NCI-H1436 (cell line): ENCODE results near the gene CDH23.

Experiments
- DNase-seq: peaks from one replicate; lab custom pipeline; 2025; lab: John Stamatoyannopoulos, UW

Gene CDH23

DNA sequence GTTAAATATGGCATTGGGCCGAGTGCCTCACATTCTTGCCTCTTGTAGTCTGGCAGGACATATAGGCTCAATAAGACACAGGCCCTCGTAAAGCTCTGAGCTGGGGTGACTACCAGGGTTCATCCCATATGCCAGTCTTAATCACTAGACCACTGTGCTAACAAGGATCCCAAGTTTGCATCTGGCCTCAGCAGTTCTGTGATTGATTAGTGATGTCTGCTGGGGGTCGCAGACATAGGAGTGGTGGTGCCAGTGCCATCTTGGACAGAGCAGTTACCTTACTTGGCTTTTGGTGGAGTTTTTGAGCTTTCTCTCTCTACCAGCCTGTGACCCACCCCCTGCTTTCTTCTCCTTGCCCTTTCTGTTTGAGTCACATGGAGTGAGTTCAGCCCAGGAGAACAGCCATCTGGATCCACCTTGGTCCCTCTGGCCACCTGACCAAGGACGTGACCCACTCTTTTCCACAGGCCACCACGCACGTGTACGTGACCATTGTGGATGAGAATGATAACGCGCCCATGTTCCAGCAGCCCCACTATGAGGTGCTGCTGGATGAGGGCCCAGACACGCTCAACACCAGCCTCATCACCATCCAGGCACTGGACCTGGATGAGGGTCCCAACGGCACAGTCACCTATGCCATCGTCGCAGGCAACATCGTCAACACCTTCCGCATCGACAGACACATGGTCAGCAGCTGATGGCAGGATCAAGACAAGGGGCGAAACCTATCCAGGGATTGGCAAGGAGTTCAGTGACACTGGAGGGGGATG, 380.7 kb downstream of the CDH23 start:
- DNase-seq: no peak

- DNase-seq: no peak
These were observed 381.5 kb downstream of the CDH23 start for GRCh38 chr10:71778071-71778825.

DNA sequence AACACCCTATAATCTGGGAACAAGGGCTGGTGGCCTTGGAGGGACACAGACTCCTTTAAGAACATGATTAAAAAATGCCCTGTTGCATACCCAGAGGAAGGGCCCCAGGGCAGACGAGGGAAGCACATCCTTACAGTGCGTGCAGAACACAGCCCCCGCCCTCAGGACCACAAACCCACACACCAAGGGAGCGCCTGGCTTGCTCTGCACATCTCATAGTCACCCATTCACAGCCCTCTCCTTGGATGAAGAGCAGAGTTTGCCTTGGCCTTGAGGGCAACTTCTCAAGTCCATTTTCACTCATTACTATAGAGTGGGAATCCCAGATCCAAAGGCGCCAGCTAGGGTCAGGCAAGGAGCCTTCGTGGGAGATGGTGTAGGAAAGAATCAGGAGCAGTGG, 382.9 kb downstream of the CDH23 start:
- DNase-seq: no peak

- DNase-seq: no peak
These were observed 383.4 kb downstream of the CDH23 start for GRCh38 chr10:71780156-71780555.

- DNase-seq: no peak
These were observed 384.0 kb downstream of the CDH23 start for GRCh38 chr10:71780719-71781118.

DNA sequence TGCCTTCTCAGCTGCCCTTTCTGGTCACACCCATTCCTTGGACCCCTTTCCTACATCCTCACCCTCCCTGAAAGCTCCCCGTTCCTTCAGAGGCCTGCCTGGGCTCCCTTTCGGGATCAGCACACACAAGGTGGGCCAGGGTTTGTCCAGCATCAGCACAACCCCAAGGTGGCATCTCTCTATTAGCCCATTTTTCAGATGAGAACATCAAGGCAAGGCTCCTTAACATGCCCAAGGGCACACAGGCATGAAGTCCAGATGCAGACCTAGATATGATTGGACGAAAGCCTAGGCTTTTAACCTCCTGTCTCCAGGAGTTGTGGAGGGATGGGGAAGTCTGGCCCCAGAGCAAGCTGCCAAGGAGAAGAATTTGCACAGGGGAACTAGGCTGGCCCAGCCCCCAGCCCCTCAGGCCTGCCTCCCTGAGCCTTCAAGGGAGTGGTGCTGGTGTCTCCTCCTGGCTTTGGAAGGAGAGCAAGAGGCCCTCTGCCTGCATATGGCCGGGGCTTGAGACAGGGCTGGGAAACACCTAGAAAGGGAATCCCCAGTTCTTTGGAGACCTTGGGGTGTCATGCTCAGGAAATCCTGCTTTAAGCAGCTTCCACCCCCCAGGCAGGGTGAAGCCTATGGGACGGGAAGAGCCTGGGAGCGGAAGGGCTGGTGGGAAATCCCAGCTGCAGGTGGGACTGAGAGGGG, 385.6 kb downstream of the CDH23 start:
- no peak for DNase-seq

DNA sequence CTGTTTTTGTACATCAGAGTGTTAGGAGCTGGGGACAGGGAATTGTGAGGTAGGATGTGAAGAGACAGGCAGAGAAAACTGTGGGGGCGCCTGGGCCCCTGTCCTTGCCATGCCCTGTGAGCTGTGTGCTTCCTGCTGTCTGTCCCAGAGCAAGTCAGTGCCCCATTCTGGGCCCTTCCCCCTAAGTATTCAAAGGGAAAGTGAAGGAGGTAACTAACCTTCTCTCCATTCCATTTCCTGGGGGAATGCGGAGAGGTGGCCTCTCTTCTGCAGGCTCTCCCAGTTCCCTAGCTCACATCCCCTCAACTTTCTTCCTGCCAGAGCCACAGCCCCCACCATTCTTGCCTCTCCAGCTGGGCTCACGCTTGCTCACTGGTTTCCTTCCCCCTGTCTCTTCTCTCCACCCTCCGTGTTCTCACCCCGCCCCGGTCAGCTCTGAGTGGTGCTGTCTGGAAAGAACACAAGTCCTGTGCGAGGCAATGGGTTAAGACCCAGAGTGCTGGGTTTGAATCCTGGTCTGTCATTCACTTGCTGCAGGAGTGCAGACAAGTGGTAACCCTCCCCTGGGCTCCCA, 386.3 kb downstream of the CDH23 start:
- DNase-seq: no peak

GRCh38 chr10:71783917-71784678, 387.4 kb downstream of the CDH23 start:
- DNase-seq: no peak

DNA sequence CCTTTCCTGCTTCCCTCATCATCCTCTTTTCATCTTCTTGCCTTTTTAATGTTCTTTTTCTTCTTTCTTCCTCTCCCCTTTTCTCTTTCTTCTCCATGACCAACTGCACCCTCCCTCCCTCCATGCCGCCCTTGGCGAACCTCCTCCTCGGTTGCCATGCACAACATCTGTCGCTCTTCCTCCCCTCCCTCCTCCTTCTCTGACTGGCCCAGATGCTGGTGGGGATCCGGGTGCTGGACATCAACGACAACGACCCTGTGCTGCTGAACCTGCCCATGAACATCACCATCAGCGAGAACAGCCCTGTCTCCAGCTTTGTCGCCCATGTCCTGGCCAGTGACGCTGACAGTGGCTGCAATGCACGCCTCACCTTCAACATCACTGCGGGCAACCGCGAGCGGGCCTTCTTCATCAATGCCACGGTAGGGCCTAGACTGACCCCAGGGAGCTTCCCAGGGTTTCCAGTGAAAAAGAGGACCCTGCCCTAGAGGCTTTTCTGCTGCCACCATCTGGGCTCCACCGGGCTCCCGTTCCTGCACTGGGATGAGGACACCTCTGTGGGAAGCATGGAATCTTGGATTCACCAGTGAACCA, 388.1 kb downstream of the CDH23 start:
- DNase-seq: no peak

GRCh38 chr10:71788954-71789353, 392.2 kb downstream of the CDH23 start:
- no peak for DNase-seq

DNA sequence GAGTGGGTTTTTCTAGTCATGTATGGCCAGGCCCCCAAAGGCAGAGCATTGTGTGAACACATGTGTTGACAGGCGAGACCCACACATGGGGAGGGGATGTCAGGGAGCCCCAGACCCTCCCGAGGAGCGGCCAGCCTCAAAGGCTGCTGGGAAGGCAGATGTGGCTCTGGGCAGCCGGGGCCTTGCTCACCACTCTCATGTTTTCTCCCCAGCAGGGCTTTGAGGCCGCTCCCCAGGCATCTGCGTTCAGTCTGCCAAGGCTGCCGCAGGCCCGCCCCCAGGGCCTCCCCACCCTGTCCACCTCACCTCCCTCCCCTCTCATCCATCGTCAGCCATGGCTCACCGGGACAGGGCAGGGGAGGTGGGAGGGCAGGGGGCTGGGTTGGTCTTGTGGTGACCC, 393.2 kb downstream of the CDH23 start:
- no peak for DNase-seq

GRCh38 chr10:71790749-71791440, 394.2 kb downstream of the CDH23 start:
- DNase-seq: no peak

- no peak for DNase-seq
These were observed 398.5 kb downstream of the CDH23 start for GRCh38 chr10:71795248-71795647.

- no peak for DNase-seq
These were observed 400.2 kb downstream of the CDH23 start for GRCh38 chr10:71796749-71797405.

GRCh38 chr10:71797533-71798307, 401.0 kb downstream of the CDH23 start:
- DNase-seq: no peak

GRCh38 chr10:71798308-71798624, 401.5 kb downstream of the CDH23 start:
- no peak for DNase-seq

DNA sequence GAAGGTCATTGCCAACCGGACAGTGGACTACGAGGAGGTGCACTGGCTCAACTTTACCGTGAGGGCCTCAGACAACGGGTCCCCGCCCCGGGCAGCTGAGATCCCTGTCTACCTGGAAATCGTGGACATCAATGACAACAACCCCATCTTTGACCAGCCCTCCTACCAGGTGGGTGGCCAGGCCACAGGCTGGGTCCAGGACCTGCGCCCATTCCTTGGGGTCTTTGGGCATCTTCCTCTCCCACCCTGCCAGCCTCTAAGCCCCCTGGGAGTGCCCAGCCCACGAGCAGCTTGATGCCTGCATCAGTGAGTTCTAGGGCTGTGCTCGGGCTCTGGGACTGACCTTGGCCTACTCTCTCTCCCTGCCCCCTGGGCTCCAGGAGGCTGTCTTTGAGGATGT, 402.4 kb downstream of the CDH23 start:
- DNase-seq: no peak

DNA sequence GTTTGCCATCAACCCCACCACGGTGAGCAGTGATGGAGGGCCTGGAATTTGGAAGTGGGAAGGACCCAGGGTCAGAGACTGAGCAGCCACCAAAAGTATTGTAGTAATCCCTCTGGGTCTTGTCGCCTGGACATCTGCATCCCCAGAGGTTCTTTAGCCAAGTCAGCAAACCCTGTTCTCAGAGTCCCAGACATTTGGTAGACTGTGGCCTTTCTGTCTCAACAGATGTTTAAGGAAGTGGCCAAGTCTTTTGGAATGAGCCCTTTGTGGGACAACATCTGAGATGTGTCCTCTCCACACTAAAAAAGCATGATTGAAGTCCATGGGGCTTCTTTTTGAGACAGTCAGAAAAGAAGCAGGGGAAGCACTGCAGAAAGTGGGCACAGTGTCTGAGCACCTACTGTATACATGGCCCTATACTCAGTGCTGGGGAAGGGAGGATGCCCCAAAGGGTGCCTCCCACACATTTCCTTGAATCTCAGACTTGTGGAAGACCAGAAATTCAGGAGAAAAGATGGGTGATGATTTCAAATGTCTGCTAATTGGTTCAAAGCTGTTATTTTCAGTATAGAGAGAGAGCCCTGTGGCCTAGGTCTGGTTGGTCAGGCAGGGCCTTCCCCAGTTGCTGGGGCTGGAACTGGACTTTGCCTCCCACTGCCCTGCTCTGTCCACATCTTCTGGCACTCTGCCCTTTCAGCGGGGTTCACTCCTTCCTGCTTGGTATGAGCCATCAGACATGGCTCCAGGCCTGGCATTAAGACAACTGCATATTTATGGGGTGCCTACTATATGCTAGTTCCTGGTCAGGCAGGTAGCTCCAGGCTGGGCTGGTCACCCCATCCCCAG, 403.1 kb downstream of the CDH23 start:
- DNase-seq: no peak

- no peak for DNase-seq
These were observed 404.6 kb downstream of the CDH23 start for GRCh38 chr10:71801361-71801760.
